HG03025 (cell line): ENCODE measurements around the gene IRAG1.

Experiments
- ATAC-seq: cut with Tn5 transposase; IDR thresholded peaks from one replicate; pipeline ENCODE4 v1.9.1; 2021; ENCODE audit warnings: mild to moderate bottlenecking, moderate library complexity; ENCODE audit not compliant: unreplicated experiment, low FRiP score

The IRAG1 gene

GRCh38 chr11:10693509-10694081 is at the start of gene IRAG1:
IRAG1 (minus strand) TSS chr11:10693755; CDS start chr11:10693602, 153 bp downstream.
- ATAC-seq, result no peak

GRCh38 chr11:10742460-10743208 is 49.1 kb upstream of the IRAG1 start:
- no peak for ATAC-seq

GRCh38 chr11:10735481-10736475 is 42.2 kb upstream of the IRAG1 start:
- ATAC-seq, result peak; percentile 95

- no peak for ATAC-seq
Measured at GRCh38 chr11:10731064-10731680, 37.6 kb upstream of the IRAG1 start.

- no peak for ATAC-seq
Measured at GRCh38 chr11:10730151-10730550, 36.6 kb upstream of the IRAG1 start.

- no peak for ATAC-seq
Measured at GRCh38 chr11:10728789-10729472, 35.4 kb upstream of the IRAG1 start.

GRCh38 chr11:10728154-10728553 is 34.6 kb upstream of the IRAG1 start:
- no peak for ATAC-seq

- no peak for ATAC-seq
Measured at GRCh38 chr11:10727146-10727851, 33.7 kb upstream of the IRAG1 start.

GRCh38 chr11:10725907-10726253 is 32.3 kb upstream of the IRAG1 start:
- no peak for ATAC-seq

- no peak for ATAC-seq
Measured at GRCh38 chr11:10725114-10725906, 31.8 kb upstream of the IRAG1 start.

GRCh38 chr11:10722307-10722706 is 28.8 kb upstream of the IRAG1 start:
- ATAC-seq, result no peak

- ATAC-seq, result no peak
Measured at GRCh38 chr11:10720881-10721376, 27.4 kb upstream of the IRAG1 start.

GRCh38 chr11:10719616-10720015 is 26.1 kb upstream of the IRAG1 start:
- no peak for ATAC-seq

GRCh38 chr11:10716543-10717259 is 23.1 kb upstream of the IRAG1 start:
- ATAC-seq, result no peak

- ATAC-seq, result no peak
Measured at GRCh38 chr11:10716122-10716521, 22.6 kb upstream of the IRAG1 start.

- ATAC-seq, result no peak
Measured at GRCh38 chr11:10715571-10715970, 22.0 kb upstream of the IRAG1 start.

- ATAC-seq, result no peak
Measured at GRCh38 chr11:10709299-10710086, 15.9 kb upstream of the IRAG1 start.
